Breast epithelium (tissue), 4 donors: ENCODE data around the gene COL23A1. TPM values are rescaled to one million over a fixed set of nuclear protein-coding genes. Genes with fewer than 3 reads are reported as not detected.

Experiments used
- DNase-seq, 2 donors: peaks; one replicate each; pipeline ENCODE4 v3.0.0-alpha.2; 2019; ENCODE audit warnings: low spot score in 2 of 2
- H3K27ac ChIP-seq, 2 donors: fragments of 200-600 bp; sonication (generic) in 1 of 2; one replicate each; pipeline ENCODE4 v1.5.1; 2016 to 2019; ENCODE audit warnings: mild to moderate bottlenecking in 1 of 2
- H3K27me3 ChIP-seq, 2 donors: fragments of 200-600 bp; sonication (generic) in 1 of 2; one replicate each; pipeline versions ENCODE4 v1.5.1 to v1.6.0; 2017 to 2019; ENCODE audit warnings: control low read depth in 1 of 2, mild to moderate bottlenecking in 1 of 2
- H3K36me3 ChIP-seq: fragments of 200-600 bp; one replicate; pipeline ENCODE4 v1.5.1; 2019
- H3K4me1 ChIP-seq, 2 donors: fragments of 200-600 bp; sonication (generic); one replicate each; pipeline ENCODE4 v1.5.1; 2016 to 2019; ENCODE audit warnings: control low read depth in 1 of 2
- H3K4me3 ChIP-seq, 3 donors: fragments of 200-600 bp; sonication (generic); 1 replicate in 2 of 3; 2 replicates in 1 of 3; pipeline ENCODE4 v1.5.1; 2016 to 2019; ENCODE audit warnings: mild to moderate bottlenecking in 3 of 3, moderate library complexity in 2 of 3
- H3K9me3 ChIP-seq, 2 donors: fragments of 200-600 bp; sonication (generic) in 1 of 2; one replicate each; pipeline ENCODE4 v1.5.1; 2016 to 2019; ENCODE audit warnings: control low read depth in 1 of 2
- POLR2A ChIP-seq: fragments of 450-650 bp; IDR thresholded peaks from one replicate; pipeline ENCODE4 v1.6.1; 2016; ENCODE audit warnings: antibody characterized with exemption, mild to moderate bottlenecking, moderate library complexity
- POLR2AphosphoS5 ChIP-seq, 3 donors: sonication (generic); formaldehyde crosslinking; IDR thresholded peaks; one replicate each; pipeline ENCODE4 v1.6.1; 2017; ENCODE audit warnings: antibody characterized with exemption in 3 of 3
- intact Hi-C: fragments of 100-400 bp; cut with DNase I; formaldehyde crosslinking; loops from one replicate; pipeline ENCODE4 v1.15.1; 2023; ENCODE audit warnings: low total_unique reads
- total RNA-seq, 3 donors: library from RNA; depleted of rRNA; stranded (reverse); fragments of >200 nt; gene quantifications; one replicate each; pipeline ENCODE4 v1.1.0, GENCODE V29; 2016
- TF ChIP-seq, protein P1 (sequence below), 3 donors: fragments of 450-650 bp; IDR thresholded peaks; one replicate each; pipeline ENCODE4 v1.5.1; 2016 to 2017; ENCODE audit warnings: antibody characterized with exemption in 3 of 3, mild to moderate bottlenecking in 3 of 3, moderate library complexity in 3 of 3

The COL23A1 gene
- total RNA-seq, 3 donors from 2014 or later: 0.32 to 3.3 (median 2.6) TPM

GRCh38 chr5:178522361-178522760, 67.8 kb downstream of the COL23A1 start:
- no peaks in the 10 kb centered on the region for H3K27me3 ChIP-seq
- TF ChIP-seq POLR2AphosphoS5 (IDR thresholded peaks at IDR 0.05) (no peak), POLR2A (no peak)
- TF ChIP-seq, protein P1, sequence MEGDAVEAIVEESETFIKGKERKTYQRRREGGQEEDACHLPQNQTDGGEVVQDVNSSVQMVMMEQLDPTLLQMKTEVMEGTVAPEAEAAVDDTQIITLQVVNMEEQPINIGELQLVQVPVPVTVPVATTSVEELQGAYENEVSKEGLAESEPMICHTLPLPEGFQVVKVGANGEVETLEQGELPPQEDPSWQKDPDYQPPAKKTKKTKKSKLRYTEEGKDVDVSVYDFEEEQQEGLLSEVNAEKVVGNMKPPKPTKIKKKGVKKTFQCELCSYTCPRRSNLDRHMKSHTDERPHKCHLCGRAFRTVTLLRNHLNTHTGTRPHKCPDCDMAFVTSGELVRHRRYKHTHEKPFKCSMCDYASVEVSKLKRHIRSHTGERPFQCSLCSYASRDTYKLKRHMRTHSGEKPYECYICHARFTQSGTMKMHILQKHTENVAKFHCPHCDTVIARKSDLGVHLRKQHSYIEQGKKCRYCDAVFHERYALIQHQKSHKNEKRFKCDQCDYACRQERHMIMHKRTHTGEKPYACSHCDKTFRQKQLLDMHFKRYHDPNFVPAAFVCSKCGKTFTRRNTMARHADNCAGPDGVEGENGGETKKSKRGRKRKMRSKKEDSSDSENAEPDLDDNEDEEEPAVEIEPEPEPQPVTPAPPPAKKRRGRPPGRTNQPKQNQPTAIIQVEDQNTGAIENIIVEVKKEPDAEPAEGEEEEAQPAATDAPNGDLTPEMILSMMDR (IDR thresholded peaks at IDR 0.05): no peak
- H3K4me3 ChIP-seq: no peak overlapping the region
- intact Hi-C loops: no loop called here
- no peak for DNase-seq
- H3K36me3 ChIP-seq: no peaks in the 10 kb centered on the region
- no peaks in the 10 kb centered on the region for H3K4me1 ChIP-seq
- no peak overlapping the region for H3K27ac ChIP-seq
- no peaks in the 10 kb centered on the region for H3K9me3 ChIP-seq

DNA sequence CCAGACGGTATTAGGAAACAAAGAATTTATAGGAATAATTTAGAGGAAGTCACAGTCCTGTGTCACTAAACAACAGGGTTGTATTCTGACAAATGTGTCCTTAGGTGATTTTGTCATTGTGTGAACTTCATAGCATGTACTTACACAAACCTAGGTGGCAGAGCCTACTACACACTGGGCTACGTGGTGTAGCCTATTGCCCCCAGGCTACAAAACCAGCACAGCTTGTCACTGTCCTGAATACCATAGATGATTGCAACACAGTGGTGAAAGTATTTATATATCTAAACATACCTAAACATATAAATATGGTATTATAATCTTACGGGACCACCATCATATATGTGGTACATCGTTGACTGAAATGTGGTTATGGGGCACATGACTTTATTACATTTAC, 69.3 kb downstream of the COL23A1 start:
- no peaks in the 10 kb centered on the region for H3K36me3 ChIP-seq
- no peak for DNase-seq
- no peak overlapping the region for H3K4me3 ChIP-seq
- no peak for TF ChIP-seq POLR2AphosphoS5 (IDR thresholded peaks at IDR 0.05)
- TF ChIP-seq, protein P1 (IDR thresholded peaks at IDR 0.05): no peak
- TF ChIP-seq POLR2A: no peak
- H3K4me1 ChIP-seq: no peaks in the 10 kb centered on the region
- no peak overlapping the region for H3K27ac ChIP-seq
- intact Hi-C loops: no loop called here
- no peaks in the 10 kb centered on the region for H3K27me3 ChIP-seq
- H3K9me3 ChIP-seq: no peaks in the 10 kb centered on the region

- intact Hi-C loops: no loop called here
- DNase-seq: no peak
- H3K4me3 ChIP-seq: no peak overlapping the region
- H3K9me3 ChIP-seq: no peaks in the 10 kb centered on the region
- H3K4me1 ChIP-seq: no peaks in the 10 kb centered on the region
- no peak overlapping the region for H3K27ac ChIP-seq
- TF ChIP-seq POLR2AphosphoS5 (IDR thresholded peaks at IDR 0.05) (no peak), POLR2A (no peak)
- TF ChIP-seq, protein P1 (IDR thresholded peaks at IDR 0.05): no peak
- no peaks in the 10 kb centered on the region for H3K36me3 ChIP-seq
- H3K27me3 ChIP-seq: no peaks in the 10 kb centered on the region
Measured at GRCh38 chr5:178519804-178520203, 70.4 kb downstream of the COL23A1 start.

DNA sequence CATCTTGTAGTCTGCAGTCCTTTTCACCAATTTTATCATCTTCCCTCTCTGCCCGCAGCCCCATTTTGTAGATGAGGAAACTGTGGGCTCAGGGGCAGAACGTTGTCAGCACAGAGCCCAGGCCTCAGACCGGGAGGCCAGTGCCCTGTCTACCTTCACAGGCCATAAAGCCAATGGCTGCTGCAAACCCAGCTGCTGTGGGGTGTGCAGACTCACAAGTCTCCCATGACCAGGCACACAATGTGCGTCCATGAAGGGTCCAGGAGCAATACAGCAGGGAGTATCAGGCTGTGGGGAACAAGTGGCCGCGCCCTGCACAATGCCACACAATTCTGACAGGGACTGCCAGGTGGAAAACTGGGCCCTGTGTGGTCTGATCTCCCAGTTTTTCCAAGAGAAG, 71.0 kb downstream of the COL23A1 start:
- H3K4me3 ChIP-seq: no peak overlapping the region
- no peaks in the 10 kb centered on the region for H3K9me3 ChIP-seq
- H3K27me3 ChIP-seq: no peaks in the 10 kb centered on the region
- DNase-seq: no peak
- H3K27ac ChIP-seq: no peak overlapping the region
- no peaks in the 10 kb centered on the region for H3K36me3 ChIP-seq
- TF ChIP-seq POLR2A (no peak), POLR2AphosphoS5 (IDR thresholded peaks at IDR 0.05) (no peak)
- TF ChIP-seq, protein P1 (IDR thresholded peaks at IDR 0.05): no peak
- no peaks in the 10 kb centered on the region for H3K4me1 ChIP-seq
- intact Hi-C loops: no loop called here

DNA sequence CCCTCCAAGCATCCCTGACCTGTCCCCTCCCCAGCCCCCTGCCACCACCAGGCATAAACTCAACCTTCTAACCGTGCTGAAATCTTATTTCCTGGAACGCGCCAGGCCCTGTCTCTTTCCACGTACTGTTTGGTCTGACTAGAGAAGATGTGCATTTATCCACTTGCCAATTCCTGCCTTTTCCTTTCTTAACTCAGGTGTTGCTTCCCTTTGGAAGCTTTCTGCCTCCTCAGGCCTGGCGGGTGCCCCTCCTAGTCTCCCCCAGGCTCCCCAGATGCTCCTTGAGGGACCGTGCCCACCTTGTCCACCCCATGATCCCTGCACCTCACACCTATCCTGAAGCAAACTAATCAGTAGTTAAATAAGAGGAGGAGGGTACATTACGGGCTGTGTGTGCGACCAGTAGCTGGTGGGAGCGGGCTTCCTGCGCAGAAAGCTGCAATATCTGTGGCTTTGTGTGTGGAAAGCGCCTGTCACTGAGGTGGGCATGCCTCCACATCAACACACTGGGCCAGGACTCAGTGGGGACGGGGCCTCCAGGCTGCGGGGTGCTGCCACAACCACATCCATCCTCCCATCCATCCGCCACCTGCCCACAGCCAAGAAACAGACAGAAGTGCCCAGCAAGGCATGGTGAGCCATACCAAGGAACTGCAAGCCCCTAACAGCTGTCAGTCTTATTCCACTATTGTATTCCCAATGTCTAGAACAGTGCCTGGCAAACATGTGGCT, 73.5 kb downstream of the COL23A1 start:
- intact Hi-C loops: no loop called here
- Histone ChIP-seq H3K27me3 (no peaks in the 10 kb centered on the region), H3K27ac (no peak overlapping the region), H3K4me3 (no peak overlapping the region), H3K9me3 (peaks cover 9% of the 10 kb centered on the region in 2 donors), H3K36me3 (no peaks in the 10 kb centered on the region), H3K4me1 (no peaks in the 10 kb centered on the region)
- DNase-seq: no peak
- TF ChIP-seq POLR2A (no peak), POLR2AphosphoS5 (IDR thresholded peaks at IDR 0.05) (no peak)
- TF ChIP-seq, protein P1 (IDR thresholded peaks at IDR 0.05): no peak
